Ishikawa (cell line): Measurements from ENCODE around the gene AADAC.

Experiments used
- CEBPB ChIP-seq: IDR thresholded peaks from 2 replicates; pipeline ENCODE4 v1.6.1; 2012
- CREB1 ChIP-seq: IDR thresholded peaks from 2 replicates; pipeline ENCODE4 v1.6.1; 2012; ENCODE audit warnings: low read depth
- EGR1 ChIP-seq: IDR thresholded peaks from 2 replicates; pipeline ENCODE4 v1.6.1; 2012
- EP300 ChIP-seq: IDR thresholded peaks from 2 replicates; pipeline ENCODE4 v1.6.1; 2012; ENCODE audit warnings: borderline replicate concordance
- FOXM1 ChIP-seq: IDR thresholded peaks from 2 replicates; pipeline ENCODE4 v1.6.1; 2012; ENCODE audit warnings: low read depth, borderline replicate concordance
- NFIC ChIP-seq: IDR thresholded peaks from 2 replicates; pipeline ENCODE4 v1.6.1; 2012
- RAD21 ChIP-seq: IDR thresholded peaks from 2 replicates; pipeline ENCODE4 v1.6.1; 2012; ENCODE audit warnings: low read depth
- TAF1 ChIP-seq: IDR thresholded peaks from 2 replicates; pipeline ENCODE4 v1.6.1; 2012; ENCODE audit warnings: low read depth, mild to moderate bottlenecking
- TCF12 ChIP-seq: IDR thresholded peaks from 2 replicates; pipeline ENCODE4 v1.6.1; 2012; ENCODE audit warnings: low read depth
- TEAD4 ChIP-seq: IDR thresholded peaks from 2 replicates; pipeline ENCODE4 v1.6.1; 2012
- YY1 ChIP-seq: IDR thresholded peaks from 2 replicates; pipeline ENCODE4 v1.6.1; 2012; ENCODE audit warnings: low read depth
- ZBTB7A ChIP-seq: IDR thresholded peaks from 2 replicates; pipeline ENCODE4 v1.6.1; 2012; ENCODE audit warnings: low read depth
- TF ChIP-seq, protein P1 (sequence below): IDR thresholded peaks from 2 replicates; pipeline ENCODE4 v1.6.1; 2012
- TF ChIP-seq, protein P2 (sequence below): IDR thresholded peaks from 2 replicates; pipeline ENCODE4 v1.6.1; 2012; ENCODE audit warnings: low read depth, mild to moderate bottlenecking
- TF ChIP-seq, protein P3 (sequence below): IDR thresholded peaks from 2 replicates; pipeline ENCODE4 v1.6.1; 2012

Gene AADAC

DNA sequence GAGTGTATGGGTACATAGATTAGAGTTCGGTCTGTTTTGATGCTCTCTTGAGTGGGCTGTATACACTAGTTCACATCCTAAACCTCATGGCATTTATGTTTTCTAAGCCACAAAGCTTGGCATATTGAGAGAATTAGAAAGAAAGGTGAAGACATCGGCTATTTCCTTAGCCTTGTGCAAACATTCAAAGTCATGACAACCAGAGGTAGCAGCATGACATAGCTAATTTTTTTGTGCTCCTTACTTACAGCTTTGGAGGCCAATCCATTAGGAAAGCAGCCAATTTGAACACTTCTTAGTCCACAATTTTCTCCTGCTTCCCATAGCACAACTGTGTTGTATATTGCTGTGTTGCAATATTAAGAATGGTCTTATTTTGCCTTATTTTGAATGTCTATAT lies 21.5 kb upstream of the AADAC start:
- TF ChIP-seq ZBTB7A (no peak), TCF12 (no peak), CREB1 (no peak)
- TF ChIP-seq, protein P1, sequence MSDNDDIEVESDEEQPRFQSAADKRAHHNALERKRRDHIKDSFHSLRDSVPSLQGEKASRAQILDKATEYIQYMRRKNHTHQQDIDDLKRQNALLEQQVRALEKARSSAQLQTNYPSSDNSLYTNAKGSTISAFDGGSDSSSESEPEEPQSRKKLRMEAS, result no peak
- TF ChIP-seq, protein P2, sequence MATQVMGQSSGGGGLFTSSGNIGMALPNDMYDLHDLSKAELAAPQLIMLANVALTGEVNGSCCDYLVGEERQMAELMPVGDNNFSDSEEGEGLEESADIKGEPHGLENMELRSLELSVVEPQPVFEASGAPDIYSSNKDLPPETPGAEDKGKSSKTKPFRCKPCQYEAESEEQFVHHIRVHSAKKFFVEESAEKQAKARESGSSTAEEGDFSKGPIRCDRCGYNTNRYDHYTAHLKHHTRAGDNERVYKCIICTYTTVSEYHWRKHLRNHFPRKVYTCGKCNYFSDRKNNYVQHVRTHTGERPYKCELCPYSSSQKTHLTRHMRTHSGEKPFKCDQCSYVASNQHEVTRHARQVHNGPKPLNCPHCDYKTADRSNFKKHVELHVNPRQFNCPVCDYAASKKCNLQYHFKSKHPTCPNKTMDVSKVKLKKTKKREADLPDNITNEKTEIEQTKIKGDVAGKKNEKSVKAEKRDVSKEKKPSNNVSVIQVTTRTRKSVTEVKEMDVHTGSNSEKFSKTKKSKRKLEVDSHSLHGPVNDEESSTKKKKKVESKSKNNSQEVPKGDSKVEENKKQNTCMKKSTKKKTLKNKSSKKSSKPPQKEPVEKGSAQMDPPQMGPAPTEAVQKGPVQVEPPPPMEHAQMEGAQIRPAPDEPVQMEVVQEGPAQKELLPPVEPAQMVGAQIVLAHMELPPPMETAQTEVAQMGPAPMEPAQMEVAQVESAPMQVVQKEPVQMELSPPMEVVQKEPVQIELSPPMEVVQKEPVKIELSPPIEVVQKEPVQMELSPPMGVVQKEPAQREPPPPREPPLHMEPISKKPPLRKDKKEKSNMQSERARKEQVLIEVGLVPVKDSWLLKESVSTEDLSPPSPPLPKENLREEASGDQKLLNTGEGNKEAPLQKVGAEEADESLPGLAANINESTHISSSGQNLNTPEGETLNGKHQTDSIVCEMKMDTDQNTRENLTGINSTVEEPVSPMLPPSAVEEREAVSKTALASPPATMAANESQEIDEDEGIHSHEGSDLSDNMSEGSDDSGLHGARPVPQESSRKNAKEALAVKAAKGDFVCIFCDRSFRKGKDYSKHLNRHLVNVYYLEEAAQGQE, result no peak

- TF ChIP-seq RAD21 (no peak), TEAD4 (no peak), FOXM1 (no peak), ZBTB7A (no peak), TCF12 (no peak), CEBPB (no peak)
Measured at GRCh38 chr3:151793636-151794035, 20.3 kb upstream of the AADAC start.

- TF ChIP-seq FOXM1 (no peak), EGR1 (no peak), CEBPB (no peak), TCF12 (no peak), CREB1 (no peak), EP300 (no peak), TAF1 (no peak), ZBTB7A (no peak), YY1 (no peak), NFIC (no peak), TEAD4 (no peak)
- TF ChIP-seq, protein P1, result no peak
- TF ChIP-seq, protein P2, result no peak
Measured at GRCh38 chr3:151794080-151794479, 19.8 kb upstream of the AADAC start.

DNA sequence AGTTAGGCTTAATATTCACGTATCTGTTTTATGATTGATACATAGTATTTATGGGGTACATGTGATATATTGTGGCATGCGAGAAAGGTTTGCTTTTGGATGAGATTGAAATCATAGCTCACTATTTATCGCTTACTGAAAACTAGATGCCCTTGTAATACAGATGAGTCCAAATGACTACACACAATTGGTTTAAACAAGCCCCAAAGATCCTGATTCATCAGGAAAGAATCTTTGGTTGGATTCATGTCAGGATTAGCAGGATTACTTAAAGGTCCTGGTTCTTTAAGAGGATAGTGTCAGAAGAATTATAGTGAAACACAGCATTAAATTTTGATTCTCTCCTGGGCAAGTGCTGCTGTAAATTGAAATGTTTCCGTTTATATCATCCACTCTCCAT lies 18.6 kb upstream of the AADAC start:
- TF ChIP-seq EP300 (no peak), TCF12 (no peak), TAF1 (no peak), ZBTB7A (no peak), EGR1 (no peak), YY1 (no peak), NFIC (no peak), RAD21 (no peak), CEBPB (no peak), CREB1 (no peak), FOXM1 (no peak), TEAD4 (no peak)
- TF ChIP-seq, protein P2, result no peak
- TF ChIP-seq, protein P3, sequence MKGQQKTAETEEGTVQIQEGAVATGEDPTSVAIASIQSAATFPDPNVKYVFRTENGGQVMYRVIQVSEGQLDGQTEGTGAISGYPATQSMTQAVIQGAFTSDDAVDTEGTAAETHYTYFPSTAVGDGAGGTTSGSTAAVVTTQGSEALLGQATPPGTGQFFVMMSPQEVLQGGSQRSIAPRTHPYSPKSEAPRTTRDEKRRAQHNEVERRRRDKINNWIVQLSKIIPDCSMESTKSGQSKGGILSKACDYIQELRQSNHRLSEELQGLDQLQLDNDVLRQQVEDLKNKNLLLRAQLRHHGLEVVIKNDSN, result no peak
- TF ChIP-seq, protein P1, result no peak

GRCh38 chr3:151796105-151796680 lies 17.7 kb upstream of the AADAC start:
- TF ChIP-seq EGR1, result no peak
- TF ChIP-seq EP300, result no peak
- TF ChIP-seq CREB1, result no peak
- TF ChIP-seq, protein P3, result no peak
- TF ChIP-seq RAD21, result no peak
- TF ChIP-seq TAF1, result no peak
- no peak for TF ChIP-seq FOXM1
- no peak for TF ChIP-seq CEBPB
- TF ChIP-seq, protein P1, result no peak
- TF ChIP-seq, protein P2, result no peak
